GM21825 (cell line): Measurements from ENCODE around the gene GPR107.
A peak's percentile ranks its signal among the peaks of the same experiment; 100 is the strongest.

ENCODE experiments used
- ATAC-seq: cut with Tn5 transposase; IDR thresholded peaks from one replicate; pipeline ENCODE4 v1.9.1; 2021; ENCODE audit warnings: mild to moderate bottlenecking, moderate library complexity; ENCODE audit not compliant: unreplicated experiment

GPR107 gene

DNA sequence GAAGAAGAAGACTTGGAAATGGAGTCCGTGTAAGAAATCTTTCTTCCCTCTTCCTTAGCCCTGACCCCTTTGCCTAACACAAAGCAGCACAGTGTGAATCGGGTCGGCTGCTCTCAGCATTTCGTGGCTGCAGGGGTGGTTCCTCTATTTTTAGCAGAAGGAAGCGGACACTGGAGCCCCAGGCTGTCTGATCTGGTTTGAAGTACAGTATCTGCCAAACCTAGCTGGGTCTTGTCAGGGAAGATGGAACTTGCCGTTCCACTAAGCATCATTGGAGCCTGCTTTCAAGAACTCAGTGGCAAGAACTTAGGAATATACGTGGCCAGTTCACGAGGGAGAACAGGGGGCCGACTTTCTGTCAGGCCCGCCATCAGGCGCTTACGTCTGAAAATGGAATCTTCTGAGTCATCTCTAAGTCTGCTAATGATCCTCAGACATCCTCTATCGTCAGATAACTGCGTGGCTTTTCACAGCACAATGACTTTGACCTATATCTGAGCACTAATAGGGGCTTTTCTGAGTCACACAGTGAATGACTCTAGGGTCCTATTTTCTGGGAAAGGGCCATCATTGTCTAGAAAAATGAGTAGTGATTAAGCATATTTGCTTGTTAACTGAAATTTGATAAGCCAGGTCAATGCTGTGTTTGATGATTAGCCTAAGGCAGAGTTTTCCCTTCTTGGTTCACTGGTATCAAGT is 75.2 kb downstream of the GPR107 start:
- ATAC-seq = peak; percentile 63

DNA sequence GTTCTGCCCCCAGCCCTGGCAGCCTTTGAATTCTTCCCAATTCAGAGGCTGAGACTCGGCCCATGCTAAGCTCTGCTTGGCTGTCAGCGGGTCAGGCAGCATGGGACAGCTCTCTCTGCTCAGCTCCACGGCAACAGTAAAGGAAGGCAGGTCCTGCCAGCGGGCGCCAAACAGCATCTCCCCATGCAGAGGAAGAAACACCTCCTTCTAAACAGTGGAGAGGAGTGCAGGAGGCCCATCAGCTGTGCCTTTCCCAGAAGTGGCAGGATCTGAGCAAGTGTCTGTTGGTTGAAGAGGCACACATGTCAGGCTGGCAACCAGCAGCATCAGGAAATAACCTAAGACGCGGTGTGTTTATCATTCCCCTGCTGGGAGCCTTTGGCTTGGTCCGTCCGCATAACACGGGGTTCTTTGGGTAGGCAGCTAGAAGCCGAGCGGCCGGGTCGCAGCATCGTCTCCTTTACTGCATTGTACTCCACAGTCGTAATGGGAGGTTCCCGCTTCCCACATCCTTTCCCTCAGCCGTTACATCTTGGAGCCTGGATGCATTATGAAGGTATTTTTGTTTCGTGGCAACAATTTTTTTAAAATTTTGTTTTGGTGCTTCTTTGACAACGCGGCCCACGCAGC is 75.8 kb downstream of the GPR107 start:
- no peak for ATAC-seq

DNA sequence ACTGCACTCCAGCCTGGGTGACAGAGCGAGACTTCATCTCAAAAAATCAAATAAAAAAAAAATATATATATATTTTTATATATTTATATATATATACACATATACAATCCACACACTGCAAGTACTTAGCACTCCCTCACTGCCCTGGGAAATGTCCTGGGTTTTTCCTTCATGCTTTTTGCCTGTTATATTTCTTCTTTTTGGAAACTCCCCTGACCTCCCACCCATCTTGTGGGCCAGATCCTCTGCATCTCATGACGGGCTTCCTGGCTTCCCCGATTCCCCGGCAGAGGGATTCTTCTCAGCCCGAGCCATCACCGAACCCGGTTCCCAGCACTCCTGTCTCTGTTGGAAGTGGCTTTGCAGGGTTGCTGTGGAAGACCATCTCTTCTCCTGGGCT is 79.0 kb downstream of the GPR107 start:
- no peak for ATAC-seq

DNA sequence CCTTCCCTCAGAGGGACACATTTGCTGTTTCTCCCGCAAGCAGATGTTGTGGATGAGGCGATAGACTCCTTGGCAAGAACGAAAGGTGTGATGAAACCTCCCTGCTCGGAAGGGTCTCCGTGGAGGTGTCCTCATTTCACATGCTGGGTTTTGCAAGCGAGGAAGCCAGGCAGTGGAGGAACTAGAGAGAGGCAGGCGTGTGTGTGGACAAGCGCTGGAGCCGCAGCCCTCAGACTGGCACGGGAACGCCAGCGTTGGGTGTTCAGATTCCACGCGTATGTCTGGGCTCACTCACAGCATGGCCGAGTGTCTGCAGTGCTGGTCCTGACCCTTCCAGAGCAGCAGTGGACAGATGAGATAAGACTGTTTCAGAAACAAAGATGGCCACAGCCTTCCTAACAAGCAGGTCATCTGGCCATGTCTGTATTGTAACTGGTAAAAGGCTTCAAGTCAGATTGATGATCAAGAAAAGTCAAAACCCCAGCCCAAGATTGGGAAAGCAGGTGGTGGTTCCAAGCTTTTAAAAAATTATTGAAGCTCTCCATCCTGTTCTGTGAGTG is 83.5 kb downstream of the GPR107 start:
- ATAC-seq = no peak

DNA sequence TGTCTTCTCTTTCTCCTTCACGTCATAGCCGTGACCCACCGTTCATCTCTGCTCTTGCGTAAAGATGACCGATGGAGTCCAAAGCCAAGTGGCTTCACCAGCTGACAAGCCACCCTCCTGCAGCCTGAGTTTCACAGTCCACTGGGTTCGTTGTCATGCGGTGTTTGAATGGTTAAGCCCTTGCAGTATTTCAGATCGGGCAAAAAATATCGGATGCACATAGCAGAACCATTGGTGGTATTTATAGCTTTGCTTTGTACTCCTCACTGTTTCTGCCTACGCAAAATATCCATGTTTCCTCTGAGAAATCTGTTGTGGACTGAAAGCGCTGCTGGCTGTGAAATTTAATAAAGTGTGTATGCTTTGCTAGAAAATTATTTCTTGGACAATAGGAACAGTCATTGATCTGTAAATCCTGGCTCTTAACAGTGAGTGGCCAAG is 84.0 kb downstream of the GPR107 start:
- no peak for ATAC-seq

DNA sequence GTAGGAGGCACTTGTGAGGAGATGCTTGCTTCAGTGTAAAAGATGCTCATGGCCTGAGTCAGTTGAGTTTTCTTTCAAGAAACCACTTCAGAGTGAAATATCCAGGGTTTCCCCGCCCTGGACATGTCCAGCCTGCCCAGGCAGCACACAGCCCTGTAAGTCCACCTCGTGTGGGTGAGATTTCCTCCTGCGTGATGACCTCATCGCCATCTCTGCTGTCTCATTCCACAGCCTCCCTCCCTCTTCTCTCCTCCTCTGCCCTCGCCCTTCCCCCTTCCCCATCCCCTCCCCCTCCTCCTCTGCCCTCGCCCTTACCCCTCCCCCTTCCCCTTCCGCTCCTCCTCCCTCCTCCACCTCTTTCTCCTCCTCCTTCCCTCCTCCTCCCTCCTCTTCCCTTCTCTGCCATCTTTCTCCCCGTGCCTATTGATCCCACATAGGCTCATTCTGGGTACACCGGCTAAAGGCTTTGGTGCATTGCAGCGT is 84.5 kb downstream of the GPR107 start:
- no peak for ATAC-seq

DNA sequence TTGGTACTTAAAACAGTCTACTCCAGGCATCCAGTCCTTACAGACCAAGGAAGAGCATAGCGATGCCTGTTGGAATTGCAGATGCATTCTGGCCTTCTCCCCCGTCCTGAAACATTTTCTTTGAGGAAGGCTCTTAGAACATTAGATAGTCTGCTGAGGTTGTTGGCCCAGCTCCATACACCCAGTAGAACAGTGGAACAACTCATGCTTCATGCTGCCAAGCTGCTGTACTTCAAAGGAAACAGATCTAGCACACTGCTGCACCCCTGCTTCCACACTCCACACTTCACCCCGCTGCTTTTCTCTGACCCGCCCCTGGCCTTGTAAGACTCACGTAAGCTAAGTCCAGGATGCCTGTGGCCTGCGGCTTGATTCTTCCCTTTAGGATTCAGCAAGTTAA is 85.1 kb downstream of the GPR107 start:
- ATAC-seq = no peak

DNA sequence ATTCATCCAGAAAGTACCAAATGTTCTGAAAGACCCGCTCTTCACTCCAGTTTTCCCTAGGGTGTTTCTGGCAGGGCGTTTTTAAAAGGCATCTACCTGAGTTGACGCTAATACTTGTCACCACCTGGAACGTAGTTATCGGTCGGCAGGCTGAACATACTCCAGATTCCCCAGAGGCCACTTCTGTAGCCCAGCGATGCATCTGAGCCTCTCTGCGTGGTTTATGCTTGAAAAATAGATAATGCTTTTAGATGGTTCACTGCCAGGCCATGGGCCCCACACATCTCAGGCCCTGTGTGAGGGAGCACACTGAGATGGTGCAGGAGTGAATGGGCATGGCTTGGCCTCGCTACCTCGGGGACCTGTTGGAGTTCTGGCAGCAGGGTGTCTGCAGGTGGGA is 85.5 kb downstream of the GPR107 start:
- ATAC-seq = no peak

DNA sequence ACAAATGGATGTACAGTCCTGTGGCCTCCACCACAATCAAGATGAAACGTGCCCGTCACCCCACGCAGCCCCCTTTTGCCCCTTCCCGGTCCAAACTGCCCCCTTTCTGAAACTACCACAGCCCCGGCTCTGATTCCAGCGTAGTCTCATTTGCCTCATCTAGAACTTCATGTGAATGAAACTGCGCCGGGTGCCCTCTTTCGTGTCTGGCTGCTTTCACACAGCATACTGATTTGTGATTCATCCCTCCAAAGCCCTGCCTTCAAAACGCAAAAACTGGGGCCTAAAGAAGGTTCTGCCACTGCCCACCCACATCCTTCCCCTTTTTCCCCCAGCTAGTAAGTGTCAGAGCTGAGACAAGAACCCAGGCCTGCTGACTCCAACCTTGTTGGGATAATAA is 87.0 kb downstream of the GPR107 start:
- ATAC-seq = no peak

DNA sequence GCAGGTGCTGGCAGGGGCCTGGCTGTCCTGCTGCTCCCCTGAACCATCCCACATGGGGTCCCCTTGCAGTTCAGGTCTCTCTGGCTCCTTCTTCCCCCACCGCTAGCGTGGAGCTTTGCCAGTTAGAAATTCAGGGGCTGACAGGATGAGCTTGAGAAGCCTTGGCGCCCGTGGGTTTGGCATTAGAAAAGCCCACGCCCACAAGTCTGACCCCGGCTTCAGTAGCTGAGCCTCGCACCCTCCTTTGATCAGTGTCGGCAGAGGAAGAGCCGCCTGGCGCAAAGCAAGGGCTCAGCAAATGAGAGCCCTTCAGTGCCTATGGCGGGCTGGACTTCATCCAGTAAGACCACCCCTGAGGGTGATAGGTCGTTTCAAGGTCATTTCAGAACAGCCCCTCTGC is 88.3 kb downstream of the GPR107 start:
- ATAC-seq = no peak

DNA sequence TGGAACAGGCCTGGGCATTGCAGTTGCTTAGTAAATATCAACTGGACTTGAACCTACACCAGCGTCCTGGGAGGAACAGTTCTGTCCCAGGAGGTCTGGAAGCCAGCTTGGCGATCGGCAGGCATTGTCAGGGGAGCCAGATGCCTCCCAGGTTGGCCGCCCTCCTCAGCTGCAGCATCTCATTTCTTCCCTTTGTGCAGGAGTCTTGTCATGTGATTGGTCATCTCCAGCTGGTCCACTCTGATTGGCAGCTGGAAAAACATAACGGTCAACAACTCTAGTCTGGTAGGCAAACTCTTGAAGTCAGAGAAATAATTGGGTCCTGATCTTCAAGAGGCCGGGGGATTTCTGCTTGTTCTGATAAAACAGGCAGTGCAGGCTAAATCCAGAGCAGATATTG is 88.9 kb downstream of the GPR107 start:
- ATAC-seq = no peak

DNA sequence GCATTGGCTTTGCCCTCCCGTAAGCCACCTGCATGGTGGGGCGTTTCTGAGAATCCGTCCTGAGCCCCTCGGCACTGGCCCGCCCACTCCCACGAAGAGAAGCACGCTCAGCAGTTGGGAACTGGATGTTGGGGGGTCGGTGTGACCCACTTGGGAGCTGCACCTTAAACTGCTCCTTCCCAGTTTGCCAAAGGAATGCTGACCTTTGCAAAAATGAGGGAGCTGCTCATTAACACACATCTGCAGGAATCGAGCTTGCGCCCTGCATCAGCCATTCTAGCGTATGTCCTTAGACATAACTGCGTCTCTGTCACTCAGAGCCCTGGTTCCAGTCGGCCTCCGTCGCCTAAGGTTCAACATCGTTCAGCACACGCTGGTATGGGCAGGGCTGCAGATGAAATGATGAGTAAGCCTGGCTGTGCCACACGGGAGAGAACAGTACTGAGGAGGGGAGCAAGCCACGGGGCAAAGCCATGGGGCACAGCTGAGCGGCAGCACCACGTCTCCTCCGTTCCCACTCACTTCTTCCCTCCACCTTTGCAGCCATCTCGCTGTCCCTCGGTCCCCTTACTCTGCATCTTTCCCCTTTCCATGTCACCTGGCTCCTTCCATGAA is 89.7 kb downstream of the GPR107 start:
- ATAC-seq = no peak

DNA sequence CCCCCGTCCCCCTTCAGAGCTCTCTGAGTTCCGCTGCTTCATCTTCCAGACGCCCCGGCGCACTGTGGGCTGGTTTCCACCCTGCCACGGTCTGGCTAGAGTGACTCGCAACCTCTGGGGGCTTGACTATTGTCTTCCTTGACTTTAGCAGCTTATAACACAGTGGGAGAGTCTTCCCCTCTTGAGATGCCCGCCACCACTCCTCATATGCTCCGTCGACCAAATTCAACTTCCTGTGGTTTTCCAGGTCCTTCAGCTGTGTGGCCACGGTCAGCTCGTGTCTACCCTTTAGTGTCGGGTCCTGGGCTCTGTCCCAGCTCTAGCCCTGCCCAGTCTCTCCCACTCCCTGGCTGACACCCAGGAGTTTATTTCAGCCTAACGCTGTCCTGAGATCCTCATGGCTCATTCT is 90.3 kb downstream of the GPR107 start:
- ATAC-seq = no peak

DNA sequence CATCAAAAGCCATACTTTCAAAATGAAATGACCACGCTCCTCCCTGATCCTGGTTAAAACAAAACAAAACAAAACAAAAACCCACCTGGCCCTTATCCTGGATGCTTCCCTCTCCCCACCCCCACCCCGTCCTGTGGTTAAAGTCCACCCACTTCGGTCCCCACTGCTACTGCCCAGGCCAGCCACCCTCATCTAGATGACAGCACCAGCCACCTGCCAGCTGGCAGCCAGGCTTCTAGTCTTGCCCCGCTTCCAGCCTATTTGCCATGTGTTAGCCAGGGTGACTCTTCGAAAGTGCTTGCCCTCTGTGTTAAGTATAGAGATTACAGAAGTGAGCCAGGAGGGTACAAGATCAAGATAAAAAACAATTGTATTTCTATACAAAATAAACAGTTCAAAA is 91.0 kb downstream of the GPR107 start:
- ATAC-seq = no peak

DNA sequence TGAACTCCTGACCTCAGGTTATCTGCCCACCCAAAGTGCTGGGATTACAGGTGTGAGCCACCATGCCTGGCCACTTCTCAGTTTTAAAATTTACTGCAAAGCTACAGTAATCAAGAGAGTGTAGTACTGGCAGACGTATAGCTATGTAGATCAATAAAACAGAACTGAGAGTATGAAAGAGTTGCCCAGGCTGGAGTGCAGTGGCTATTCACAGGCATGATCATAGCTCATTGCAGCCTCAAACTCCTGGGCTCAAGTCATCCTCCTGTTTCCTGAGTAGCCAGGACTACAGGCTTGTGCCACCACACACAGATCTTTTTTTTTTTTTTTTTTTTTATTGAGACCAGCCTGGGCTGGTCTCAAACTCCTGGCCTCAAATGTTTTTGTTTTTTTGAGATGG is 92.0 kb downstream of the GPR107 start:
- no peak for ATAC-seq

DNA sequence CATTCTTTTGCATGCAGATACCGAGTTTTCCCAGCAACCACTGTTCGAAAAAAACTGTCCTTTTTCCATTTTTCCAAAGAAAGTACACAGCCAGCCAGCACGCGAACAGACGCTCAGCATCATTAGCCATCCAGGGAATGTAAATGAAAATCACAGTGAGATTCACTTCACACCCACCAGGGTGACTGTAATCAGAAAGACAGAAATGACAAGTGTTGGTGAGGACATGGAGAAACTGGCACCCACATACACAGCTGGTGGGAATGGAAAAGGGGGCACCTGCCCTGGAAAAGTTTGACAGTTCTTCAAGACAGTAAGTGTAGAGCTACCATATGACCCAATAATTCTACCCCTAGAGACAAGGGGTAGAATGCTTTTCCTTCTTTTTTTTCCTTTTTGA is 93.5 kb downstream of the GPR107 start:
- no peak for ATAC-seq

DNA sequence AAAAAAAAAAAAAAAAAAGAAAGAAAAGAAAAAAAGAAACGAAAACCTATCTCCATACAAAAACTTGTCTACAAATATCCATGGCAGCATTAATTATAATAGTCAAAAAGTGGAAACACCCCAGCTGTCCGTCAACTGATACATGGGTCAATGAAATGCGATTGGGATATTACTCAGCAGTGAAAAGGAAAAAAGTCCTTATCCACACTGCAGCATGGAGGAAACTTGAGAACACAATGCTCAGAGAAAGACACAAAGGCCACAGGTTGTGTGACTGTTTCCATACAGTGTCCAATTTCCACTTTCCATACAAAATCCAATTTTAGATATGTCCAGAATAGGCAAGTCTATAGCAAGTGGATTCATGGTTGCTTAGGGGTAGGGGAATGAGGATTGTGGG is 94.2 kb downstream of the GPR107 start:
- no peak for ATAC-seq

DNA sequence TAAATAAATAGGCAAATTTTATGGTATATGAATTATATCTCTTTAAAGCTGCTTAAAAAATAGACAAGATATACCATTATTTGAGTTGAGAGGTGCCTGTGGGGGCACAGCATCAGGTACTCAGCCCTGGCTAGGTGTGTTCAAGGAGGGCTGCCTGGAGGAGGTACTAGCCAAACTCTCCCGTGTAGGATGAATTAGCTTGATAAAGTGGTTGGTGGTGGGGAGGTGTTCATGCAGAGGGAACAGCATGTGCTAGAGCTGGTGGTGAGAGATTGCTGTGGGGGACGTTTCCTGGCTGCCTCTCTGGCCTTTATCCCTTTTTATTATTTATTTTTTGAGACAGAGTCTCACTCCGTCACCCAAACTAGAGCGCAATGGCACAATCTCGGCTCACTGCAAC is 95.3 kb downstream of the GPR107 start:
- no peak for ATAC-seq

DNA sequence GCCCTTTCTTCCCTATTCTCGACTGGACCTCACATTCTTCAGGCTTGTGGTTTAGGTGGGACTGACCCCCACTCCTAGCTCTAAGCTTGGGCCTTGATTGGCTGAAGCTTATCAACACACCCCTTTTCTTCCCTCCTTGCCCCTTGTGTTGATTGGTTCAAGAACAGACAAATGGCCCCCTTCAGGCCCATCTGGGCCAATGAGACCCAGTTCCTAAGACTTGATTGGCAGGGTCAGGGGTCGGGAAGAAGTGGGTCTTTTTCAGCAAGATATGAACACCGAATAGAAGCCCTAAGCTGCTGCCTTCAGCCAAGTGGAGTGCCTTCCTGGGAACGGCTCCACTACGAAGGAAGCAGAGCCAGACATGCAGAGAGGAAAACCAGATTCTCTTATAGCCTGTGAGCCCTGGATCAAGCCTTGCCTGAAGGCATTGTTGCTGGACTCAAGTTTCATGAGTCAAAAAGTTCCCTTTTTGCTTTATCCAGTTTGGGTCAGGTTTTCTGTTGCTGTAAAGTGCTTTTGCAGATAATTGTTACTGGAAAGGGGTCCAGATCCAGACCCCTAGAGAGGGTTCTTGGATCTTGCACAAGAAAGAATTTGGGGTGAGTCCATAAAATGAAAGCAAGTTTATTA is 96.1 kb downstream of the GPR107 start:
- no peak for ATAC-seq

DNA sequence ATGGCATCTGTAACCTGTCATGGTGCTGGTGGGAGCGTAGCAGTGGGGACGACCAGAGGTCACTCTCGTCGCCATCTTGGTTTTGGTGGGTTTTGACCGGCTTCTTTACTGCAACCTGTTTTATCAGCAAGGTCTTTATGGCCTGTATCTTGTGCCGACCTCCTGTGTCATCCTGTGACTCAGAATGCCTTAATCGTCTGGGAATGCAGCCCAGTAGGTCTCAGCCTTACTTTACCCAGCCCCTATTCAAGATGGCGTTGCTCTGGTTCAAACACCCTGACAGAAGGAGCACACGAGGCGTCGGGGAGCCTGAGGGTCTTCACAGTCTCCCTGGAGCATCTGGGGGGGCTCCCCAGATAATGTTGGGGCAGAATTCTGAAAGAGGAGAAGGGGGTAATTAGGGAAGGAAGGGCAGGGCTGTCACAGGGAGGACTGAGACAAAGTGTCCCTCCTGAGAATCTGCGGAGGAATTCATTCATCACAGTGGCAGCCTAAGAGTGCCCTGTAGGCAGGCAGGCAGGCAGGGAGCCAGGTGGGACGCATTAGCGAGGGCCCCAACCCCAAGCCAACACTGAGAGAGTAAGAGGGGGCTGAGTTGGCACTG is 97.2 kb downstream of the GPR107 start:
- ATAC-seq = no peak

DNA sequence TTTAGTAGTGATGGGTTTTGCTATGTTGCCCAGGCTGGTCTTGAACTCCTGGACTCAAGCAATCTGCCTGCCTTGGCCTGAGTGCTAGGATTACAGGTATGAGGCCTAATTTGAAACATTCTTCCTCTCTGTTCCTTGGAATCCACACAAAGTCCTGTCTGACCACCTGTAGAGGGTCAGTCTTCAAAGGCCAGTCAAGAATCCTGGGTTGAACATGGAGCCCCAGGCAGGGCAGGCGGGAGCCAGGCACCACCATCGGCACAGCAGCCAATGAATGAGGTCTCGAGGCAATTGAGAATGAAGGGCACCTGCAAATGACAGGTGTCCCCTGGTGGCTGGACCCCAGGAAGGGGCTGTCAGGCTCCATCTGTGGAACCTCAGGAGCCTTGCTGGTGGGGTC is 101.1 kb downstream of the GPR107 start:
- ATAC-seq = no peak
